Measurements from ENCODE around the gene KSR1. TPM values are rescaled to one million over a fixed set of nuclear protein-coding genes. Genes with fewer than 3 reads are reported as not detected.
"Not testable (repeated sequence)": the region's sequence is repeated elsewhere in the genome, so short reads cannot be mapped to it uniquely, and the experiment has no call there.

The KSR1 gene
- total RNA-seq, 3 donors from 2014 or later: 14.1 to 36.4 (median 24.0) TPM

- intact Hi-C loops (cut with DNase I; ENCODE audit: low total_unique reads): no loop called here
Measured at GRCh38 chr17:27644586-27644985, 188.3 kb downstream of the KSR1 start.

DNA sequence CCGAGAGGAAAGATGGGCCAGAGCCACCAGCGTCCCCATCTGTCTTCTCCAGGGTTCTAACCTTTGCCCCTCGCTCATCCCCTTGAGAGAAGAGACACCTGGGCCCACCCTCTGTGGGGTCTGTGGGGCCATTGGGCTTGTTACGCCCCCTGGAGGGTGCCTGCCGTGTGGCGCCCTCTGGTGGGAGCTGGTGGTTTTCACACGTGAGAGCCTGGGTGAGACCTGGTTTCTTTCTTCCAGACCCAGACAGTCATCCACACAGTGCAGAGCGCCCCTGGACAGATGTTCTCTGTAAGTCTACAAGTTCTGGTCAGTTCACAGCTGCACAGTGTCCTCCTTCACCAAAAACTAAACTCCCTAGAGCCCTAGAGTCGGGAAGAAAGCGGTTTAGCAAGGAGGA is 189.4 kb downstream of the KSR1 start:
- H3K36me3 ChIP-seq; H3K27ac ChIP-seq; H3K9me3 ChIP-seq; intact Hi-C loops (cut with DNase I; ENCODE audit: low total_unique reads); H3K4me3 ChIP-seq; H3K4me1 ChIP-seq; DNase-seq (ENCODE audit: low spot score in 2 of 2); H3K27me3 ChIP-seq: not testable (repeated sequence)

More at GRCh38 chr17:27644586-27644985, 188.3 kb downstream of the KSR1 start:
- Histone ChIP-seq H3K4me3 (no peak overlapping the region), H3K36me3 (no peaks in the 10 kb centered on the region), H3K27ac (no peak overlapping the region), H3K4me1 (no peaks in the 10 kb centered on the region), H3K27me3 (no peaks in the 10 kb centered on the region), H3K9me3 (no peaks in the 10 kb centered on the region)
- TF ChIP-seq POLR2AphosphoS5 (IDR thresholded peaks at IDR 0.05) (no peak), CTCF (IDR thresholded peaks at IDR 0.05) (no peak), POLR2A (IDR thresholded peaks at IDR 0.05) (no peak)
- DNase-seq (ENCODE audit: low spot score in 2 of 2): peak in 1 of 2 donors; percentile 31

- H3K36me3 ChIP-seq: no peaks in the 10 kb centered on the region
- H3K4me3 ChIP-seq: no peak overlapping the region
- intact Hi-C loops (cut with DNase I; ENCODE audit: low total_unique reads): no loop called here
- no peak overlapping the region for H3K27ac ChIP-seq
- H3K9me3 ChIP-seq: no peaks in the 10 kb centered on the region
- no peak for DNase-seq (ENCODE audit: low spot score in 2 of 2)
- no peaks in the 10 kb centered on the region for H3K27me3 ChIP-seq
- no peak for TF ChIP-seq POLR2A (IDR thresholded peaks at IDR 0.05)
- TF ChIP-seq POLR2AphosphoS5 (IDR thresholded peaks at IDR 0.05): no peak
- TF ChIP-seq CTCF (IDR thresholded peaks at IDR 0.05): no peak
- no peaks in the 10 kb centered on the region for H3K4me1 ChIP-seq
Measured at GRCh38 chr17:27646232-27646631, 190.0 kb downstream of the KSR1 start.

DNA sequence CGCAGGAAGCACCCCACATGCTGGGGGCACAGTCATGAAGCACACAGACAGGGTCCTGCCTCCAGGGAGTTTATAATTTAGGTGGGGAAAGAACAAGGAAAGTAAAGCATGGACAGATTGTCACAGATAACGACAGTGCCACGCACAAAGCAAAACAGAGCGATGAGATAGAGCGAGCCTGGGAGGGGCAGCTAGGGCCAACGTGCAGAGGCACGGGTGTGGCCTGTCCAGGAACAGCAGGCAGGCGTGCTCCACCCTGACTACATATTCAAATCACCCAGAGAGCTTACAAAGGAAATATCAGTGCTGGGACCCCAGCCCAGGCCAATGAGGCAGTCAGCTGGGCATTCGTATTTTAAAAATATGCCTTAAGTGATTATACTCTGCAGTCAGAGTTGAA is 191.5 kb downstream of the KSR1 start:
- intact Hi-C loops (cut with DNase I; ENCODE audit: low total_unique reads): no loop called here

DNA sequence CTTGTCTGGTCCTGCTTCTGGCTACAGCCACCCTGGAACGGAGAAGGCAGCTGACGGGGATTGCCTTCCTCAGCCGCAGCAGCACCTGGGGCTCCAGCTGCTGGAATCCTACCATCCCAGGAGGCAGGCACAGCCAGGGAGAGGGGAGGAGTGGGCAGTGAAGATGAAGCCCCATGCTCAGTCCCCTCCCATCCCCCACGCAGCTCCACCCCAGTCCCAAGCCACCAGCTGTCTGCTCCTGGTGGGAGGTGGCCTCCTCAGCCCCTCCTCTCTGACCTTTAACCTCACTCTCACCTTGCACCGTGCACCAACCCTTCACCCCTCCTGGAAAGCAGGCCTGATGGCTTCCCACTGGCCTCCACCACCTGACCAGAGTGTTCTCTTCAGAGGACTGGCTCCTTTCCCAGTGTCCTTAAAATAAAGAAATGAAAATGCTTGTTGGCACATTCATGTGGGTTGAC is 192.9 kb downstream of the KSR1 start:
- H3K9me3 ChIP-seq; H3K36me3 ChIP-seq; H3K27ac ChIP-seq; H3K27me3 ChIP-seq; H3K4me1 ChIP-seq; intact Hi-C loops (cut with DNase I; ENCODE audit: low total_unique reads); DNase-seq (ENCODE audit: low spot score in 2 of 2); H3K4me3 ChIP-seq: not testable (repeated sequence)

More for the DNA sequence above, 191.5 kb downstream of the KSR1 start:
- H3K36me3 ChIP-seq: no peaks in the 10 kb centered on the region
- no peaks in the 10 kb centered on the region for H3K9me3 ChIP-seq
- no peak overlapping the region for H3K27ac ChIP-seq
- H3K4me3 ChIP-seq: no peak overlapping the region
- TF ChIP-seq POLR2AphosphoS5 (IDR thresholded peaks at IDR 0.05) (no peak), CTCF (IDR thresholded peaks at IDR 0.05) (no peak), POLR2A (IDR thresholded peaks at IDR 0.05) (no peak)
- no peak for DNase-seq (ENCODE audit: low spot score in 2 of 2)
- H3K4me1 ChIP-seq: no peaks in the 10 kb centered on the region
- H3K27me3 ChIP-seq: no peaks in the 10 kb centered on the region

DNA sequence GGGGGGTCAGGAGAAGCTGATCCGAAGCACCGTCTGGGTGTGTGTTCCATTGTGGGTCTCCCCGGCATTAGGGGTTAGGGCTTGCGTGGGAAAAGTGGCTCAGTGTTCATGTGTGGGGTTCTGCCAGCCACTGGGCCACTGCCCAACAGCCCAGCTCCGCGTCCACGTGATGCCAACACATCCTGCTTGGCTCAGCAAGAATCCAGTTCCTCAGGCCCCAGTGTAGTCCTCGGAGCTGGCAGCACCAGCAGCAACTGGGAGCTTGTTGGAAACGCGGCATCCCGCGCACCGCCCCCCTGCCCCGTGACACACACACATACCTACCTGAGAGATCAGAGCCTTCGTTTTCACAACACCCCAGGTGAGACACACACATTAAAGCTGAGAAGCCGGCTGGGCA is 193.7 kb downstream of the KSR1 start:
- DNase-seq (ENCODE audit: low spot score in 2 of 2): no peak
- no peaks in the 10 kb centered on the region for H3K36me3 ChIP-seq
- TF ChIP-seq POLR2AphosphoS5 (IDR thresholded peaks at IDR 0.05) (no peak), CTCF (IDR thresholded peaks at IDR 0.05) (no peak), POLR2A (IDR thresholded peaks at IDR 0.05) (no peak)
- H3K27ac ChIP-seq: peak overlapping the region in 1 of 2 donors; percentile 7
- intact Hi-C loops (cut with DNase I; ENCODE audit: low total_unique reads): no loop called here
- no peak overlapping the region for H3K4me3 ChIP-seq
- no peaks in the 10 kb centered on the region for H3K9me3 ChIP-seq
- H3K27me3 ChIP-seq: no peaks in the 10 kb centered on the region
- H3K4me1 ChIP-seq: no peaks in the 10 kb centered on the region

Data from breast epithelium (tissue), 4 donors.